Effector memory CD4-positive, alpha-beta T cell (primary cell): ENCODE data around the gene DIP2C.

ENCODE experiments used
- DNase-seq, 3 donors: peaks; one replicate each; pipeline ENCODE4 v3.0.0-alpha.2; 2020
- H3K27ac ChIP-seq: 2 replicates; pipeline ENCODE4 v1.7.0; 2013; ENCODE audit warnings: mild to moderate bottlenecking, low read length, moderate library complexity; ENCODE audit not compliant: insufficient read depth, poor library complexity, severe bottlenecking
- H3K27me3 ChIP-seq: replicated peaks from 2 replicates; pipeline ENCODE4 v1.7.0; 2013; ENCODE audit warnings: mild to moderate bottlenecking, low read length; ENCODE audit not compliant: insufficient read depth, control insufficient read depth, poor library complexity, severe bottlenecking
- H3K36me3 ChIP-seq: 2 replicates; pipeline ENCODE4 v1.7.0; 2013; ENCODE audit warnings: mild to moderate bottlenecking, low read length, moderate library complexity; ENCODE audit not compliant: control insufficient read depth, insufficient read depth
- H3K4me1 ChIP-seq: 2 replicates; pipeline ENCODE4 v1.7.0; 2013; ENCODE audit warnings: low read length, mild to moderate bottlenecking; ENCODE audit not compliant: control insufficient read depth, insufficient read depth, poor library complexity, severe bottlenecking
- H3K4me3 ChIP-seq: 2 replicates; pipeline ENCODE4 v1.7.0; 2013; ENCODE audit warnings: low read length, low read depth, mild to moderate bottlenecking; ENCODE audit not compliant: insufficient read depth, poor library complexity, severe bottlenecking
- H3K9me3 ChIP-seq: 2 replicates; pipeline ENCODE4 v1.7.0; 2013; ENCODE audit warnings: mild to moderate bottlenecking, low read length, moderate library complexity; ENCODE audit not compliant: control insufficient read depth

The DIP2C gene

GRCh38 chr10:551373-552252 lies 137.9 kb downstream of the DIP2C start:
- Histone ChIP-seq H3K27ac (no peak overlapping the region), H3K9me3 (no peaks in the 10 kb centered on the region), H3K4me1 (no peaks in the 10 kb centered on the region), H3K4me3 (no peak overlapping the region), H3K36me3 (no peaks in the 10 kb centered on the region), H3K27me3 (peaks cover 3% of the 10 kb centered on the region)
- DNase-seq: no peak

GRCh38 chr10:550665-551372 lies 138.6 kb downstream of the DIP2C start:
- H3K27ac ChIP-seq: no peak overlapping the region
- DNase-seq: no peak
- H3K36me3 ChIP-seq: no peaks in the 10 kb centered on the region
- H3K4me3 ChIP-seq: no peak overlapping the region
- H3K27me3 ChIP-seq: peaks cover 3% of the 10 kb centered on the region
- no peaks in the 10 kb centered on the region for H3K4me1 ChIP-seq
- H3K9me3 ChIP-seq: no peaks in the 10 kb centered on the region

GRCh38 chr10:549391-549790 lies 140.1 kb downstream of the DIP2C start:
- Histone ChIP-seq H3K27me3 (peaks cover 3% of the 10 kb centered on the region), H3K4me3 (no peak overlapping the region), H3K9me3 (no peaks in the 10 kb centered on the region), H3K4me1 (no peaks in the 10 kb centered on the region), H3K36me3 (no peaks in the 10 kb centered on the region), H3K27ac (no peak overlapping the region)
- no peak for DNase-seq

DNA sequence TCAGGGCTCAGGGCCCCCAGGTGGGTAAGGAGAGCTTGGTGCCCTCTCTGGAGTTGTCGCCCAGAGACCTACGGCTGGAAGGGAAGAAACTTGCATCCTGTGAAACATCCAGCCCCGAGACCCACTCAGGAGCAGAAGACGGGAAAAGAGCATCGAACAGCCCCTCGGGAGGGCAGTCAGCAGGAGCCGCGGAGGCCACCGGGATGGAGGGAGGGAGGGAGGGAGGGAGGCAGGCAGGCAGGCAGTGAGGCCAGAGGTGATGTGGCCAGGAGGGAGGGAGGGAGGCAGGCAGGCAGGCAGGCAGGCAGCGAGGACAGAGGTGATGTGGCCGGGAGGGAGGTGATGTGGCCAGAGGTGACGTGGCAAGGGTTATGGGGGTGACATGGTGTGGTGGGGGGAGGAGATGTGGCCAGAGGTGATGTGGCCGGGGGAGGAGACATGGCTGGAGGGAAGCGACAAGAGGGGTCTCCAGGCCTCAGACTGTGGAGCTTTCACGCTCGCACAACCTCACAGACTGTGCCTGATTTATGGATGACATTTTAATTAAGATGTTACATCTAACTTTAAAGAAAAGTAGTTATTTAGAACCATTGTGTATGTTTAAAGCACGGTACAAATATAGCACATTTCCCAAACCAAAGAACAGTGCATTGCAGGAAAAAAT lies 141.1 kb downstream of the DIP2C start:
- peaks cover 3% of the 10 kb centered on the region for H3K27me3 ChIP-seq

DNA sequence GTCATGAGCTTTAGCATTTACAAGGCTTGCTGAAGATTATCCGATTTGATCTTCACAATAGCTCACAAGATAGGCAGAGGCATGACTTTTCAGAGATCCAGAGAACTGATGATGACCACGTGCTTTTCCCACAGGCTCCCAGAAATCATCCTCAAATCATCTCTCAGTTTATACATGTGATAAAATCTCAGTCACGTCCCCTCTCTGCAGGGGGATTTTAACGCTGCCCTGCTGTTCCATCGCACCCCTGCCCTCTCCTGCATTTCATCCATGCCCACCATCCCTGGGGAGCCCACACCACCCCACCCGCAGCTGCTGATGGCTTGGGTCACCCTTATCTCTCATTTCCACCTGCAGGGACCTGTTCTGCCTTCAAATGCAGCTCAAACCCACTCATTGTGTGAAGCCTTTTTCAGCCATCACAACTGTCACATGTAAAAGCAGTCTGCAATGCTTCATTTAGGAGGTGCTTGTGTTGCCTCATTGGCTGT lies 141.8 kb downstream of the DIP2C start:
- no peaks in the 10 kb centered on the region for H3K4me1 ChIP-seq
- H3K4me3 ChIP-seq: no peak overlapping the region
- no peak overlapping the region for H3K27ac ChIP-seq
- no peaks in the 10 kb centered on the region for H3K9me3 ChIP-seq
- no peaks in the 10 kb centered on the region for H3K36me3 ChIP-seq
- H3K27me3 ChIP-seq: peaks cover 3% of the 10 kb centered on the region
- no peak for DNase-seq

More for the DNA sequence above, 141.1 kb downstream of the DIP2C start:
- Histone ChIP-seq H3K9me3 (no peaks in the 10 kb centered on the region), H3K4me1 (no peaks in the 10 kb centered on the region), H3K27ac (no peak overlapping the region), H3K36me3 (no peaks in the 10 kb centered on the region), H3K4me3 (no peak overlapping the region)
- no peak for DNase-seq

DNA sequence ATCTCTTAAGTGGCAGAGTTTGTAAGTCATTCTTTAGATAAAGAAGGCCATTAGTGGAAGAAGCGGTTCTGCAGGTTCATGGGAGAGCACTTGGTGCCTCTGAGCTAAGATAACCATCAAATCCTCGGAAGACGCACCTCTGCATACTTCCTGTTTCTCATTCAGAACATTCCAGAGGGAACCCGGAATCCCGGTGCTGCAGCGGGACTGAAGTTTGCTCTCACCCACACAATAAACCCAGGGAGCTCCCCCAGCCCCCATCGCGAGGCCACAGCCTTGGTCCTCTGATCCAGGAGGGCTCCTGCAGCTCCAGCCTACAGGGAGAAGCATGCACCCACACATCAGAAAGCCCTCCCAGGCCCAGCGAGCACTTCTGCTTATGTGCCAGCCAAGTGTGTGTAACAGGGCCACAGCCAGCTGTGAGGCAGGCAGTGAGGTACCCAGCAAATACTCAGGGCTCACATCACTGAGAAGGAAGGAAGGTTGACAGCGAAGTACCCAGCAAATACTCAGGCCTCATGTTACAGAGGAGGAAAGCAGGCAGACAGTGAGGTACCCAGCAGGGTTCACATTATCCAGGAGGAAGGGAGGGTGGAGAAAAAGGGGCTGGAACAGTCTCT lies 142.4 kb downstream of the DIP2C start:
- H3K4me1 ChIP-seq: no peaks in the 10 kb centered on the region
- H3K27ac ChIP-seq: no peak overlapping the region
- DNase-seq: no peak
- H3K9me3 ChIP-seq: no peaks in the 10 kb centered on the region
- no peak overlapping the region for H3K4me3 ChIP-seq
- H3K36me3 ChIP-seq: no peaks in the 10 kb centered on the region
- H3K27me3 ChIP-seq: peaks cover 3% of the 10 kb centered on the region

GRCh38 chr10:546451-546850 lies 143.0 kb downstream of the DIP2C start:
- no peak overlapping the region for H3K27ac ChIP-seq
- no peaks in the 10 kb centered on the region for H3K9me3 ChIP-seq
- no peak for DNase-seq
- H3K4me1 ChIP-seq: no peaks in the 10 kb centered on the region
- H3K4me3 ChIP-seq: no peak overlapping the region
- no peaks in the 10 kb centered on the region for H3K36me3 ChIP-seq
- H3K27me3 ChIP-seq: peaks cover 3% of the 10 kb centered on the region

DNA sequence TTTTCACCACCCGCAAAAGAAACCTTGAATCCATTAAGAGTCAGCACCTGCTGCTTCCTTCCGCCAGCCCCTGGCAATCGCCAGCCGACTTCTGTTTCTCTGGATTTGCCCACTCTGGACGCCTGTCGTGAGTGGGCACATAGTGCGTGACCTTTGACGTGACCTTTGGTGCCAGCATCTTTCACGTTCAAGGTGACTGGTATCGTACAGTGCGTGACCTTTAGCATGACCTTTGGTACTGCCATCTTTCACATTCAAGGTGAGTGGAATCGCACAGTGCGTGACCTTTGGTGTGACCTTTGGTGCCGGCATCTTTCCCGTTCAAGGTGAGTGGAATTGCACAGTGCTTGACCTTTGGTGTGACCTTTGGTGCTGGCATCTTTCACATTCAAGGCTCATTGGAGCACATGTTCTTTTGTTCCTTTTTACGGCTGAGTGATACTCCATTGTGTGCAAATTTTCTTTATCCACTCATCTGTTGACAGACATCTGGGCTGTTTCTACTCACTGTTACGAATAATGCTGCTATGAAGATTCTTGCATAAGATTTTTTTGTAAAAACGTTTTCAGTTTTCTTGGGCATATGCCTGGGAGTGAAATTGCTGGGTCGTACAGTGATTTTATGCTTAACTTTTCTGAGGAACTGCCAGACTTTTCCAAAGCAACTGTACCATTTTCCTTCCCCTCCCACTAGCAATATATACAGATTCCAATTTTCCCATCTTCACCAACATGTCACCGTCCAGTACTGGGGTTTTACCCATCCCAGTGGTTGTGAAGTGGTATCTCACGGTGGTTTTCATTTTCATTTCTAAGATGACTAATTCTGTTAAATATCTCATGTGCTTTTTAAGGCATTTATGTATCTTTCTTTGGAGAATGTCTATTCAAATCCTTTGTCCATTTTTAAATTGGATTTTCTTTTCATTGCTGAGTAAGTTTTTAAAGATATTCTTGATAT lies 145.3 kb downstream of the DIP2C start:
- Histone ChIP-seq H3K27me3 (peaks cover 3% of the 10 kb centered on the region), H3K27ac (no peak overlapping the region), H3K4me1 (no peaks in the 10 kb centered on the region), H3K36me3 (no peaks in the 10 kb centered on the region), H3K4me3 (no peak overlapping the region), H3K9me3 (no peaks in the 10 kb centered on the region)
- no peak for DNase-seq

- Histone ChIP-seq H3K36me3 (no peaks in the 10 kb centered on the region), H3K4me3 (no peak overlapping the region), H3K27ac (no peak overlapping the region), H3K9me3 (no peaks in the 10 kb centered on the region), H3K4me1 (no peaks in the 10 kb centered on the region), H3K27me3 (peaks cover 3% of the 10 kb centered on the region)
- DNase-seq: no peak
Observed at GRCh38 chr10:543131-543530, 146.3 kb downstream of the DIP2C start.
